KMS-11 (cell line): ENCODE results near the gene KCNC1.

Experiments used
- H2AFZ ChIP-seq: fragments of 200-600 bp; sonication (generic); 2 replicates; pipeline ENCODE4 v1.6.1; 2016; ENCODE audit warnings: antibody characterized with exemption, mixed run types, low read depth
- H3K27ac ChIP-seq: fragments of 200-600 bp; sonication (generic); 2 replicates; pipeline ENCODE4 v1.6.1; 2016; ENCODE audit warnings: mild to moderate bottlenecking, mixed run types
- H3K27me3 ChIP-seq: fragments of 200-600 bp; sonication (generic); 2 replicates; pipeline ENCODE4 v1.6.1; 2017; ENCODE audit warnings: mild to moderate bottlenecking, low read depth, mixed run types, moderate library complexity; ENCODE audit not compliant: insufficient read depth
- H3K36me3 ChIP-seq: fragments of 200-600 bp; sonication (generic); 2 replicates; pipeline ENCODE4 v1.6.1; 2017; ENCODE audit warnings: mild to moderate bottlenecking, mixed run types; ENCODE audit not compliant: insufficient read depth
- H3K4me1 ChIP-seq: fragments of 200-600 bp; sonication (generic); 2 replicates; pipeline ENCODE4 v1.6.1; 2016; ENCODE audit warnings: mild to moderate bottlenecking, low read depth, mixed run types; ENCODE audit not compliant: poor library complexity, severe bottlenecking
- H3K4me2 ChIP-seq: fragments of 200-600 bp; sonication (generic); 2 replicates; pipeline ENCODE4 v1.7.0; 2016; ENCODE audit warnings: mild to moderate bottlenecking, mixed run types
- H3K4me3 ChIP-seq: fragments of 200-600 bp; sonication (generic); IDR thresholded peaks from 2 replicates; pipeline ENCODE4 v1.6.1; 2017; ENCODE audit warnings: low read depth, low read length, mixed read lengths; ENCODE audit not compliant: insufficient read depth
- H3K79me2 ChIP-seq: fragments of 200-600 bp; sonication (generic); 2 replicates; pipeline ENCODE4 v1.6.1; 2016; ENCODE audit warnings: low read depth, mixed run types; ENCODE audit not compliant: insufficient read depth
- H3K9ac ChIP-seq: fragments of 200-600 bp; sonication (generic); 2 replicates; pipeline ENCODE4 v1.6.1; 2016; ENCODE audit warnings: mild to moderate bottlenecking, mixed run types
- H4K20me1 ChIP-seq: fragments of 200-600 bp; sonication (generic); 2 replicates; pipeline ENCODE4 v1.6.1; 2016; ENCODE audit warnings: mild to moderate bottlenecking, mixed run types; ENCODE audit not compliant: insufficient read depth
- CTCF ChIP-seq: fragments of 200-600 bp; sonication (generic); conservative IDR thresholded peaks from 2 replicates; pipeline ENCODE4 v1.6.1; 2017; ENCODE audit warnings: low read depth, mild to moderate bottlenecking, antibody characterized with exemption, low read length, moderate library complexity, mixed read lengths

The KCNC1 gene

GRCh38 chr11:17691976-17692375 is 42.6 kb upstream of the KCNC1 start:
- no peaks in the 10 kb centered on the region for H3K36me3 ChIP-seq
- no peaks in the 10 kb centered on the region for H3K4me1 ChIP-seq
- H3K79me2 ChIP-seq = no peaks in the 10 kb centered on the region
- no peak for TF ChIP-seq CTCF
- H4K20me1 ChIP-seq = no peaks in the 10 kb centered on the region
- no peak overlapping the region for H3K27ac ChIP-seq
- no peak overlapping the region for H3K4me3 ChIP-seq
- H2AFZ ChIP-seq = no peak overlapping the region
- no peak overlapping the region for H3K9ac ChIP-seq
- H3K27me3 ChIP-seq = no peaks in the 10 kb centered on the region
- H3K4me2 ChIP-seq = no peak overlapping the region

- Histone ChIP-seq H3K27ac (no peak overlapping the region), H4K20me1 (no peaks in the 10 kb centered on the region), H3K9ac (no peak overlapping the region), H2AFZ (no peak overlapping the region), H3K4me2 (no peak overlapping the region), H3K27me3 (no peaks in the 10 kb centered on the region), H3K36me3 (no peaks in the 10 kb centered on the region), H3K4me1 (no peaks in the 10 kb centered on the region), H3K4me3 (no peak overlapping the region), H3K79me2 (no peaks in the 10 kb centered on the region)
- no peak for TF ChIP-seq CTCF
These were observed 41.6 kb upstream of the KCNC1 start for GRCh38 chr11:17692931-17693330.

GRCh38 chr11:17693531-17693930 is 41.0 kb upstream of the KCNC1 start:
- Histone ChIP-seq H2AFZ (no peak overlapping the region), H3K4me2 (no peak overlapping the region), H3K4me3 (no peak overlapping the region), H3K4me1 (no peaks in the 10 kb centered on the region), H3K79me2 (no peaks in the 10 kb centered on the region), H3K27me3 (no peaks in the 10 kb centered on the region), H4K20me1 (no peaks in the 10 kb centered on the region), H3K27ac (no peak overlapping the region), H3K9ac (no peak overlapping the region), H3K36me3 (no peaks in the 10 kb centered on the region)
- TF ChIP-seq CTCF = no peak

GRCh38 chr11:17694494-17695110 is 40.0 kb upstream of the KCNC1 start:
- no peak overlapping the region for H3K4me2 ChIP-seq
- no peak for TF ChIP-seq CTCF
- no peaks in the 10 kb centered on the region for H3K27me3 ChIP-seq
- no peak overlapping the region for H2AFZ ChIP-seq
- no peak overlapping the region for H3K27ac ChIP-seq
- no peaks in the 10 kb centered on the region for H3K4me1 ChIP-seq
- no peak overlapping the region for H3K4me3 ChIP-seq
- no peak overlapping the region for H3K9ac ChIP-seq
- no peaks in the 10 kb centered on the region for H4K20me1 ChIP-seq
- no peaks in the 10 kb centered on the region for H3K36me3 ChIP-seq
- H3K79me2 ChIP-seq = no peaks in the 10 kb centered on the region
